ENCODE data around the gene C10orf62.
"Not testable (repeated sequence)": the region's sequence is repeated elsewhere in the genome, so short reads cannot be mapped to it uniquely, and the experiment has no call there.

C10orf62 gene

DNA sequence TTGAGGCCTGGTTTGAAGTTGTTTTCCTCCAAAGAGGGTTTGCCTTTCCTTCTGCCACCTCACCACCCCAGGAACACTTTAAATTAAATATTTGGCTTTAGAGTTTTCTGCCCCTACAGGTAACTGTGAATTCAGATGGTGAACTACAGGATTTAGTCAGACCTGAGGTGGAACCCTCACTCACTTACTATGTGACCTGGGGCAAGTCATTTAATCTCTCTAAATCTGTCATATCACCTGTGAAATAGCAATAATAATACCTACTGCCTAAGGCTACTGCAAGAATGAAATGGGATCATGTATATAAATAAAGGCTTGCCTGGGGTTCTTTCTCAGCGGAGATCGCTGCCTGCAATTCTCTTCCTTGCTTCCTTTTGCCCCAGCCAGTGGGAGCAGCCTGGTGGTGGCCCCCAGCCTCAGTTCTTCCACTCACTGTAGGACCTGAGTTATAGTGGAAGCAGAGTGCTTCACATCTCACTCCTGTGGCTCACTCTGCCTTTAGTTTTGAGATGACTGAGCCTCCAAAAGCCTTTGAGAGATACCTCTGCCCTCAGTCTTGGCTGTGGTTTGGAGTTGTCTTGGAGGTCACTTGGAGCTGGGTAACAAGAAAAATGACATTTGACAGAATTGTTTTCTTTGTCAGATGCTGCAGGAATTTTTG lies 23.1 kb upstream of the C10orf62 start:
- no peak for DNase-seq

DNA sequence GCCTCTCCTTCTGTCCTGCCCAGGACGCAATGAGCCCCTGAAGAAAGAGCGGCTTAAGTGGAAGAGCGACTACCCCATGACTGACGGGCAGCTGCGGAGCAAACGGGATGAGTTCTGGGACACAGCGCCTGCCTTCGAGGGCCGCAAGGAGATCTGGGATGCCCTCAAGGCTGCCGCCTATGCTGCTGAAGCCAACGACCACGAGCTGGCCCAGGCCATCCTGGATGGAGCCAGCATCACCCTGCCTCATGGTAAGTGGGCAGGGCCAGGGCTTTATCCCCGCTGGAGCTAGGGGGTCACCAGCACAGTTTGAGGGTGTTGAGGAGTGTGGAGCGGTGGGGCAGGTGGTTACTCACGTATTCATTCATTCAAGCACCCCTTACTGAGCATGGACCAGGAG lies 21.6 kb upstream of the C10orf62 start:
- no peak for DNase-seq

DNA sequence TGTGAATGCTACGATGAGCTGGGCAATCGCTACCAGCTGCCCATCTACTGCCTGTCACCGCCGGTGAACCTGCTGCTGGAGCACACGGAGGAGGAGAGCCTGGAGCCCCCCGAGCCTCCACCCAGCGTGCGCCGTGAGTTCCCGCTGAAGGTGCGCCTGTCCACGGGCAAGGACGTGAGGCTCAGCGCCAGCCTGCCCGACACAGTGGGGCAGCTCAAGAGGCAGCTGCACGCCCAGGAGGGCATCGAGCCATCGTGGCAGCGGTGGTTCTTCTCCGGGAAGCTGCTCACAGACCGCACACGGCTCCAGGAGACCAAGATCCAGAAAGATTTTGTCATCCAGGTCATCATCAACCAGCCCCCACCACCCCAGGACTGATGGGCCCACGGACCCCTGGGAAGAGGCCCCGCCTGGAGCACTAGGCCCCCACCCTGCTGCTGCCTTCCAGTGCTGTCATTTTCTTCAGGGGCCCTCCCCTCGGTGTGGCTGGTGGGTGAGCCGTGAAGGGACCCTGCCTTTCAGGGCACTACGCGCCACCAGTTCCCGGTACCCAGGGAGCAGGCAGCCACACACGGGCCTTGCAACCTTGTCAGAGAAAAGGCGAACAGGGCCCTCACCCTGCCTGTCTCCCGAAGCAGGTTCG lies 19.3 kb upstream of the C10orf62 start:
- DNase-seq, result no peak

DNA sequence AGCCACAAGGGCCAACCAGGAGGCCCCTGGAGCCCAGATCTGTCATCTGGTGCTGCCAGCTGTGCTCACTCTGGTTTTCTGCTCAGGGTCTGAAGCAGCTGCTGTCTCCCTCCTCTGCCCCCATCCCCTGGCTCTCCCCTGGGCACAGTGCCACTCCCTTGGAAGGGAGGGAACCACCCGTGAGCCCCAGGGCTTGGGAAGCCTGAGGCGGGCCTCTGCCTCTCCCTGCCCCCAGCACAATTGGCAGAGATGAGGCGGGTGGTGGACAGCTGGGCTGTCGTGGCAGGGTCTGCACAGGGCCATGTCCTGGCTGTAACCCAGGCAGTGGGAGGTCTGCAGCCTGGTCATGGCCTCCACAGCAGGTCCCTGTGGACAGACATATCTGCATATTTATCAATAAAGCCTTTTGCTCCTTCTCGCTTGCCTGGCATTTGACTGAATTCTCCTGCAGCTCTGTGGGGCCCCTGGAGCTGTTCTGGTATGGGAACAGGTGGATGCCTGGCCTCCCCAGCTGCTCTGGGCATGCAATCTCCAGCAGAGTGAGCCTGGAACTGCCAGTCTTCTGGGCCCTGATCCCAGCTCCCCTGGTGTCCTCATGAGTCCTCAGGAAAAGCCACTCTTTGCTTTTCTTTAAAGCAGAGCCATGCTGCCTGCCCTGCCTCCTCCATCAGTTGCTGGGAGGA lies 18.6 kb upstream of the C10orf62 start:
- no peak for DNase-seq

DNA sequence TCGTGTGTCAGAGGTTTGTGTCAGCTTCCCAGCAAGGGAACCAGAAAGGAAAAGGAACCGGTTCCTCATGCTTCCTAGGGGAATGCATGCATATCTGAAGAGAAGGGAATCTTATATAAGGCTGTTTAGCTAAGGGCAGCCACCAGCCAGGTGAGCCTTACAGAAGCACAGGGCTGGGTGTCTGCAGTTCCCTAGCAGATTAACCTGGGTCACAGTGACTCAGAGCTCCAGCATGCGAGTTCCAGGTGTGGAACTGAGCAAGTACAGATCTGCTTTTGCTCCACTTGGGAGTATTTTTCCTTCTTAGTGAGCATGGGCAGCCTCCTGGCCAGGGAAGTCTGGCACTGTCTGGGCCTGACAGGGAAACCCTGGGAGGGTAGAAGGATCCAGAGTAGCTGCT lies 17.9 kb upstream of the C10orf62 start:
- no peak for DNase-seq

DNA sequence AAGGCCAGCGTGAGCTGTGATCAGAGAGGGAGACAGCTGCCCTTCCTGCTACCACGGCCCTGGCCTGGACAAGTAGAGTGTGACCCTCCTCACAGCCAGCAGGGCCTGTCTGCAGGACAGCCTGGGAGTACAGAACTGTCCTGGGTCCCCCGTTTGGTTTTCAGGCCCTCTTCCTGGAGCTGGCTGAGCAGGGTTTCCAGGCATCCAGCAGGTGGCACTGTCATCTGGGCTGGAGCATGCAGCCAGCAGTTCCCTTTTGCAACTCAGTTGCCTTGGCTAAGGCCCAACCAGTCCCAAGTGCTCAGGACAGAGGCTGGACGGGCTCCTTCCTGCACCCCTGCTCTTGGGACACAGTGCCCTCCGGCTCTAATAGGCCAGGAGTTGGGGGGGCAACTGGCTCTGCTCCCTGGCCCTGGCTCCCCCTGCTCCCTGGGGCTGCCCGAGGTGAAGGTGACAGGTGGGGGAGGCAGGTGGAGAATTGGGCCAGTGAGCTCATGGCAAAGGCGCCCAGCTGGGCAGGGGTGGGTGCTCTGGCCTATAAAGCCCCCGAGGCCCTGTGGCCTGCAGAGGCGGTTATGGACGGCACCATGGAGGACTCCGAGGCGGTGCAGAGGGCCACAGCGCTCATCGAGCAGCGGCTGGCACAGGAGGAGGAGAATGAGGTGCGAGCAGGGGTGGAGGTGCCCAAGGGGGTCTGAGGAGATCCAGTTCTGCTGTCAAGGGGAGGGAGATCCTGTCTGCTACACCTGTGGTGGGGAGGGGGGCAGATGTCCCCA lies 17.1 kb upstream of the C10orf62 start, which contains the start of gene ANKRD2:
TSS of gene ANKRD2 (plus strand) at position 566 of the 776 bp plus-strand sequence. CDS start at position 576, 10 bp downstream.
- DNase-seq, result peak; percentile 31

DNA sequence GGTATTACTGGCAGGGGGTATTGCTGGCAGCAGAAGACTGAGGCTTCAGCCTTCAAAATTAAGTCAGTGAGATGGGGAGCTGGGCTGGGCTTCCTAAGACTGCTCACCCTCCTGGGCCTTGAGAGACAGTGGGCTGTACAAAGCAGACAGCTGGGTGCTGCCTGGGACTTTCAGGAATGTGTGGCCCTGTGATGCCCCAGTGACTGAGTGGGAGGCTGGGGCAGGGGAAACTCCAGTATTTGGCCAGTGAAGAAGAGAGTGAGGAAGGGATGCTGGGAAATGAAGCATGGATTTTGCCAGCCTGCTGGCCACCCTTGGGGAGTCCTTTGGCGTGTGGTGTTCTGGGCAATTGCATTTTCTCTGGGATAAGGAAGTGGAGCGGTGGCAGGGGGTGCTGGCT lies 16.5 kb upstream of the C10orf62 start:
- DNase-seq, result no peak

DNA sequence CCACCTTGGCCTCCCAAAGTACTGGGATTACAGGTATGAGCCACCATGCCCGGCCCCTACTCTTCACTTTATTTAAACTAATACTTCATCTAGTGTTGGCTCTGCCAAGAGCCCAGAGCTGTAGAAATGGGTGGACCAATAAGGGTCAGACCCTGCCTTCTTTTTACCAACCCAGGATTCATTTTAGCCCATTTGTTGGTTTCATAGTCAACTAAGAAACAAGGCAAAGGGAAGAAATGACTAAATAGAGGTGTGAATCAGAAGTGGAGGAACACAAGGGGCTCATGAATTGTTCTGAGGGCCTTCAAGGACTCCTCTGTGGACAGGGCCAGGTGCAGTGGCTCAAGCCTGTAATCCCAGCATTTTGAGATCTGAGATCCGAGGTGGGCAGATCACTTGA lies 15.8 kb upstream of the C10orf62 start:
- no peak for DNase-seq

DNA sequence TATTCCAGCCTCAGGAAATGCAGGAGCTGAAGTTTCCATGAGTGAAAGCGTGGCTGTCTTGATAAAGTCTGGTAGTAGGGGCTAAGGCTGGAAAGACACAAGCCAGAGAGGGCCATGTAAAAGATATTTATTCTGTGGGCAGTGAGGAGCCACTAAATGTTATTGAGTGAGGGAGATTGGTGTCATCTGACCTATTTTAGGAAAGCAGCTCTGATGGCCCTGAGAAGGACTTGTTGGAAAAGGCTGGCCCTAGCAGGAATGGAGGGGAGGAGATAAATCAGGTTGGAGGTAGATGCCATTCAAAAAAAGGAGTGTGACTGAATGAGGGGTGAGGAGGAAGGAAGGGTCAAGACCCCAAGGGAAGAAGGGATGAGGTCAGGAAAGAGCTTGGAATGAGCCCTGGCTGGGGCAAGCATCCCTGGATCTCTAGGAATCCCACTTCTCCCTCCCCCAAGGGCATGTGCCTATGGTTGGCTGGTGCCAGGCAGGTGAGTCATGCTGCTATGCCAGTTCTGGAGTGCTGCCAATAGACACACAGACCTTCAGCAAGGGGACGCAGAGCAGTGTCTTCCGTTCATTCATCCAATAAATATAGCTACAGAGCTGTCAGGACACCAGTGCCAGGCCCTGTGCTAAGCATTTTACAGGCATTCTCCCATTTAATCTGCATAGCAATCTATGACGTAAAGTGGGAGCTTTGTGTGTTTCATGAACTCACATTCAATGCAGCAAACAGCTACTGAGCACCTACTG lies 15.0 kb upstream of the C10orf62 start:
- no peak for DNase-seq

DNA sequence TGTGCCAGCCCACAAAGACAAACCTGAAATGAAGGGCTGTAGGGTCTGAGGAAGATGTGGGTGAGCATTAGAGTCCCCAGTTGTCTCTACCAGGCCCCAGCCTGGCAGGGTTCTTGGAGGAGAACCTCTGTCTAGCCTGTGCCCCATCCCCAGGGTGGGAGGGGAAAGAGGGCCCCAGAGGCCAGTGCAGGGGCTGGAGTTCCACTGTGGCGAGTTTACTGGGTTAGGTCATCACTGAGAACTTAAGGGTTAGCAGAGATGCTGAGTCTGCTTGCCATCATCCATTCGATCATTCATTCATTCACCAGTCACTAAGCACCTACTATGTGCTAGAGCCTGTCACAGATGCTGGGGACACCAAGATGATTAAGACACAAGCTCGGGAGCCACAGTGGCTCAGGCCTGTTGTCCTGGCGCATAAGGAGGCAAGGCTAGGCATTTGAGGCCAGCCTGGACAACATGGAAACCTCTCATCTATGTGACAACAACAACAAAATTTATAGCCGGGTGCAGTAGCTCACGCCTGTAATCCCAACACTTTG lies 14.3 kb upstream of the C10orf62 start:
- DNase-seq, result no peak

DNA sequence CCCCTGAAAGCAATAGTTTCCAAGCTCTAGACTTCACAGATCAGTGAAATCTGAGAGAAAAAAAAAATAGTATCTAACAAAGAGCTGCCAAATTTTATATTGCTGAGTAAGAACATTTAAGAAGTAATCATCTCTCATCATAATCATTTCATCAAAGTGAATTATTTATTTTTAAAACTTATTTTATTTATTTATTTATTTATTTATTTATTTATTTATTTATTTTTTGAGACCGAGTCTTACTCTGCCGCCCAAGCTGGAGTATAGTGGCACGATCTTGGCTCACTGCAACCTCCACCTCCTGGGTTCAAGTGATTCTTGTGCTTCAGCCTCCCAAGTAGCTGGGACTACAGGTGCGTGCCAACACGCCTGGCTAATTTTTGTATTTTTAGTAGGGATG lies 13.0 kb upstream of the C10orf62 start:
- not testable (repeated sequence) for DNase-seq

DNA sequence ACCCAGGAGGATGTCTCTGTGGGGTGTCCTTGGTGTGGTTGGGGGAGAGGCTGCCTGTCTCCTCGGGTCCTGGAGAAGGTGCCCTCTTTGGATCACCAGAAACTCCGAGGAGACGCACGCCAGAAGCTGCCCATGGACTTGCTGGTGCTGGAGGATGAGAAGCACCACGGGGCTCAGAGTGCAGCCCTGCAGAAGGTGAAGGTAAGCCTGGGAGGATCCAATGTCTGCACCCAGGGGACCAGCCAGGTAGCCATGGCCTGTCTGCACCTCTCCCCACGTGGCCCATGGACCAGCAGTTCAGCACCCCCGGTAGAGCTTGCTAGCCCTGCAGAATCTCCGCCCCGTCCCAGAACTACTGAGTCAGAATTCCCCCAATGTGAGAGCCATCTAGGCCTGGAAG lies 11.8 kb upstream of the C10orf62 start:
- no peak for DNase-seq

DNA sequence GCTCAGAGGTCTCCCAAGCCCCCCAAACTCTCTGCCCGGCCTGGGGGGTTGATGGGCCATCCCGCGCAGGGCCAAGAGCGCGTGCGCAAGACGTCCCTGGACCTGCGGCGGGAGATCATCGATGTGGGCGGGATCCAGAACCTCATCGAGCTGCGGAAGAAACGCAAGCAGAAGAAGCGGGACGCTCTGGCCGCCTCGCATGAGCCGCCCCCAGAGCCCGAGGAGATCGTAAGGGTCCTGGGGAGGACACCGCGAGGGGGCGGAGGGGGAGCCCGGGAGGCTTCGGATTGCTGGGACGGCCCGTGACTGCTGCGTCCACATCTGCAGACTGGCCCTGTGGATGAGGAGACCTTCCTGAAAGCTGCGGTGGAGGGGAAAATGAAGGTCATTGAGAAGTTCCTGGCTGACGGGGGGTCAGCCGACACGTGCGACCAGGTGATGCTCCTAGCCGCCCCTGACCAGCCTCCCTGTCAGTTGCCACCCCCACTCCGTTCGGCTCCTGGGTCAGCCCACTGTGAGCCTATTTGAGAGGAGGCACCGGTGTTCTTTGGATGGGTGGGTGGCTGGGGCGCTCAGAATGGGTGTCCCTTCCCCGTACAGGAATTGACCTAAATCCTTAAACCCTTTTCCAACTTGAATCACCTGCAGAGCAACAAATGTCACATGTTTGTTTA lies 11.2 kb upstream of the C10orf62 start:
- no peak for DNase-seq

DNA sequence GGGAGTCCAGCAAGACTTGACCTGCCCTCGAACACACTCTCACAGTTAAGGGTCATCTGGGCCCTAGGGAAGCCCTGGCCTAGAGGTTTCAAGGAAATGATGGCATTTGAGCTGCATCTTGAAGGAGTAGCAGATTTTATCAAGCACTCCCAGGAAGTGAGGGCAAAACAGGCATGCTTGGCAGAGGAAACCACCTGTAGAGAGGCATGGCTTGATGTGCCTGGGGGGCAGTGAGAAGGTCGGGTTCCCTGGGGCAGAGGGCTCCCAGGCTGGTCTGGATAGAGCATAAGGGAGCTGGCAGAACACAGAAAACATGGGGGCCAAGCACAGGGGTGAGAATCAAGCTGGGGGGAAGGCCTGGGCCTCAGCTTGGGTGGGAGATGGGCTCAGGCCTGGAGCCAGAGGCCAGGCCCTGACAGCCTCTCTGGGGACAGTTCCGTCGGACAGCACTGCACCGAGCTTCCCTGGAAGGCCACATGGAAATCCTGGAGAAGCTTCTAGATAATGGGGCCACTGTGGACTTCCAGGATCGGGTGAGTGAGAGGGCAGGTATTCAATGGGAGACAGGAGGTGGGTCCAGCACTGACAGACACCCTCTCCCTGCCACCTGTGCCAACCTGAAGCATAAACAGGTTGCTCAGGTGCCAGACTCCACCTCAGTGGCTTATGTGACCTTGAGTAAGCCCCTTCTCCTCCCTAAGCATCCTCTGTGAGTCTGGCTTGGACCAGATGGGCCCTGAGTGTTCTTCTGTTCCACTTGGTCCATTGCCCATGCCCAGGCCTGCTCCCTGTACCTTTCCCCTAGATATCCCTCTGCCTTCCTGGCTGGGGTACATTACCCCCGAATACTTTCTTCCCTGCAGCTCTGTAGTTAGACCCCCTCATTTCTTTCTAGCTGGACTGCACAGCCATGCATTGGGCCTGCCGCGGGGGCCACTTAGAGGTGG lies 8.8 kb upstream of the C10orf62 start:
- no peak for DNase-seq

DNA sequence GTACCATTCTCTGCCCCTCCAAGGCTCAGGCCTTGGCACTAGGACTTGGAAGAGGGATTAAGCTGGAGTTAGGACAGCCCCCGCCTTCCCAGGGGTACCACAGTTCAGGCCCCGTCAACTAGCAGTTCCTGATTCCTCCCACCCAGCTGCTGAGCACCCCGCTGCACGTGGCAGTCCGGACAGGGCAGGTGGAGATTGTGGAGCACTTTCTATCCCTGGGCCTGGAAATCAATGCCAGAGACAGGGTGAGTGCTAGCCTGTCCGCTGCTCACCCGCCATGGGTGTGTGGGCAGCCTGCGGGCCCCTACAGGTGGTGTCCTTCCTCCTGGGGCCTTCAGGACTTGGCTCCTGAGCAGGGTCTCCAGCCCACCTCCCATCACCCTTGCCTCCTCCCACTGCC lies 7.4 kb upstream of the C10orf62 start:
- DNase-seq, result no peak

DNA sequence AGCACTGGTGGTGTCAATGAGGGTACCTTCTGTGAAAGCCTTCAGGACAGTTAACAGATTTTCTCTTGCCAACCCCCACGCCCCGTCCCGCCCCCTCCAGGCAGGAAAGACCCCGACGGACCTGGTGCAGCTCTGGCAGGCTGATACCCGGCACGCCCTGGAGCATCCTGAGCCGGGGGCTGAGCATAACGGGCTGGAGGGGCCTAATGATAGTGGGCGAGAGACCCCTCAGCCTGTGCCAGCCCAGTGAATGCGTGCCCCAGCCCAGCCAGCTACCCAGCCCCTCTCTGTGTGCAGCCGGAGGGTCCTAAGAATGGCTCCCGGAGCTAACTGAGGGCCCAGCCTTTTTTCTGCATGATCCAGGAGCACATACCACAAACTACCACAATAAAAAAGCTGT lies 6.0 kb upstream of the C10orf62 start:
- DNase-seq, result no peak

DNA sequence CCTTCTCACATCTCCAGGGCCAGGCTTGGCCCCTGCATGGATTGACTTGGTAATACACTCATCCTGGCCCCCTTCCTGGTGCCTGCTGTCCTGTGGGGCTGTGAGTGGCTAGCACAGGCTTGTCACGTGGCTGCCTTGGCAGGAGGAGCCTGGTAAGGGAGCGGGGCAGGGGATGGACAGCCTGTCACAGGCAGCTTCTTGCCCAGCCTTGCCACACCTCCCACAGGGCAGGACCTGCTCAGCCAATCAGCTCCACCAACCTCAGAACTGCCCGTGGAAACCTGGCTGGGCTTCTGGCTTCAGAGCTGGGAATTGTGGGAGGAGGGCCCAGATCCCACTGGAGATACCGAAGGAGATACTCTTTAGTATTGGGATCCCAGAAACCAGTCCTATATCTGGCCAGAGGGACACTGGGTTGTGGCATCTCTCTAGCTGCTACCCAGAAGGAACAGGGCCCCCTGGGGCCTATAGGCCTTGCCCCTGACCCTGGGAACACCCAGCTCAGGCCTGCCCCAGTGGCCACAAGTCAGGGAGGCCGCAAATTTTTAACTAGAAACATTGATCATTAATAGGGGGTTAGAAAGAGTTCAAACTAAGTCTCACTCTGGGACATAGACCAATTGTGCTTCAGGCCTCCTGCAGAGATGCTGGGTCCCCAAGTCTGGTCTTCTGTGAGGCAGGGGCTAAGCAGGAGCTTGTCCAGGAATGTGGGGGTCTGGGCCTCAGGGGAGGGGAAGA lies 5.3 kb upstream of the C10orf62 start, which contains the start of gene HOGA1:
TSS of gene HOGA1 (plus strand) at position 330 of the 738 bp plus-strand sequence. CDS start at position 645, 315 bp downstream.
- DNase-seq, result no peak

DNA sequence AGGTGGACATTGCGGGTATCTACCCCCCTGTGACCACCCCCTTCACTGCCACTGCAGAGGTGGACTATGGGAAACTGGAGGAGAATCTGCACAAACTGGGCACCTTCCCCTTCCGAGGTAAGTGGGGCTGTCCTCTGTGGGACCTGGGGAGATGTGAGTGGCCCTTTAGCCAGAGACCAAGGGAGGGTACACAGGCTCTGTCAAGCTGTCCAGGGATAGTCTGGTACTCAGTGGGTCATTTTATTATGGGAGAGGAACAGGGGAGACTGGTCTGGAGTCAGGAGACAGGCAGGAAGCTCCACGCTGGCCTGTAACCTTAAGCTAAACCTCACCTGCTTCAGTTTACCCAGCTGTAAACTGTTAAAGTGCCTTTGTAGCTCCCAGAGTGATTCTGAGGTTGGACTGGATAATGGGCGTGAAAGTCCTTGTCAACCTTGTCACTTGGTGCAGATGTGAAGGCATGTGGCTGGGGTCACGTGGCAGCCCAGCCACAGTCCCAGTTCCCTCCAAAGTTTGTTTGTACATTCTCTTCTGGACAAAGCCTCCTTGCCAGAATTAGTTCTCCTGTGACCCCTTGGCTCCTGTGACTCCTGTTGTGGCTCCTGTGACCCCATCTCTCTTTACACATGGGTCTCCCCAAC lies 4.6 kb upstream of the C10orf62 start:
- no peak for DNase-seq

DNA sequence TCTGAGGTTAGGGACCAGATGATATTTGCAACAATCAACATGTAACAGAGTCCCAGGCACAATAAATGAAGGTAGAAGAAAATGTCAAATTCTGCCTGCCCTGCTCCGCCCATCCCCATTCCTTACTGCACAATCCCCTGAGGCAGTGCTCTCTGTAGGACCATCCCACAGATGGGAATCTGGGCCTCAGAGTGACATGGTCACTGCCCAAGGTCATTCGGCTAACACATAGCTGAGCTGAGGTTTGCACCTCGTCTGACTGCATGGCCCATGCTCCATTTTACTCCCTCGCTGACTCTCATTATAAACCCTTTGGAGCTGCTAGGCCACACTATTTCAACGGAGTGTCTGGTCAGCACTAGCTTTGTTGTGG lies 4.1 kb upstream of the C10orf62 start:
- no peak for DNase-seq

All from T-helper 9 cell (primary cell).